Measurements from ENCODE around the gene TAF4. TPM values are rescaled to one million over a fixed set of nuclear protein-coding genes. Genes with fewer than 3 reads are reported as not detected.

The TAF4 gene
- total RNA-seq, 1 donor from 2014 or later, result 9.6 TPM

DNA sequence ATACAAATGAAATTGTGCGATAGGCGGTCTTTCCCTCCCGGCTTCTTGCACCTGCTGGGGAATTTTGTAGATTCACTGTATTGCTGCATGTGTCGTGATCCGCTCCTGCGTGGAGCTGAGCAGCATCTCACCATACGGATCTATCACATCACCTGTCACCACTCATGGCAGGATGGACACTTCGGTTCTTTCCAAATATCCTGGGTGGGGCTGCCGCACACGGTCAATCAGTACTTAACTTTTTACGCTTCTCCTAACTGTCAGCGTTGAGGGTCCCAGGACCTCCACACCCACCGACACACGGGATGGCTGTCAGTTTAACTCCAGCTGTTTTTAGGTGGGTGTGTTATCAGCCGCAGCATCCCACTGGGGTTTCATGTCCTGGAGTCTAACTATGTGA is 19.2 kb downstream of the TAF4 start:
- no peak for DNase-seq (ENCODE audit: extremely low spot score in 2 of 2)
- Histone ChIP-seq H3K27ac (no peak overlapping the region), H3K27me3 (no peaks in the 10 kb centered on the region), H3K4me3 (no peak overlapping the region), H3K4me1 (peaks cover 27% of the 10 kb centered on the region), H3K9me3 (no peaks in the 10 kb centered on the region), H3K36me3 (no peaks in the 10 kb centered on the region)
- intact Hi-C loops (cut with DNase I), result no loop called here
- TF ChIP-seq, protein P1, sequence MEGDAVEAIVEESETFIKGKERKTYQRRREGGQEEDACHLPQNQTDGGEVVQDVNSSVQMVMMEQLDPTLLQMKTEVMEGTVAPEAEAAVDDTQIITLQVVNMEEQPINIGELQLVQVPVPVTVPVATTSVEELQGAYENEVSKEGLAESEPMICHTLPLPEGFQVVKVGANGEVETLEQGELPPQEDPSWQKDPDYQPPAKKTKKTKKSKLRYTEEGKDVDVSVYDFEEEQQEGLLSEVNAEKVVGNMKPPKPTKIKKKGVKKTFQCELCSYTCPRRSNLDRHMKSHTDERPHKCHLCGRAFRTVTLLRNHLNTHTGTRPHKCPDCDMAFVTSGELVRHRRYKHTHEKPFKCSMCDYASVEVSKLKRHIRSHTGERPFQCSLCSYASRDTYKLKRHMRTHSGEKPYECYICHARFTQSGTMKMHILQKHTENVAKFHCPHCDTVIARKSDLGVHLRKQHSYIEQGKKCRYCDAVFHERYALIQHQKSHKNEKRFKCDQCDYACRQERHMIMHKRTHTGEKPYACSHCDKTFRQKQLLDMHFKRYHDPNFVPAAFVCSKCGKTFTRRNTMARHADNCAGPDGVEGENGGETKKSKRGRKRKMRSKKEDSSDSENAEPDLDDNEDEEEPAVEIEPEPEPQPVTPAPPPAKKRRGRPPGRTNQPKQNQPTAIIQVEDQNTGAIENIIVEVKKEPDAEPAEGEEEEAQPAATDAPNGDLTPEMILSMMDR (IDR thresholded peaks at IDR 0.05), result no peak
- no peak for TF ChIP-seq POLR2A (IDR thresholded peaks at IDR 0.05)
- no peak for TF ChIP-seq POLR2AphosphoS5 (IDR thresholded peaks at IDR 0.05; ENCODE audit: insufficient read depth in 1 of 2, low read depth in 1 of 2)

DNA sequence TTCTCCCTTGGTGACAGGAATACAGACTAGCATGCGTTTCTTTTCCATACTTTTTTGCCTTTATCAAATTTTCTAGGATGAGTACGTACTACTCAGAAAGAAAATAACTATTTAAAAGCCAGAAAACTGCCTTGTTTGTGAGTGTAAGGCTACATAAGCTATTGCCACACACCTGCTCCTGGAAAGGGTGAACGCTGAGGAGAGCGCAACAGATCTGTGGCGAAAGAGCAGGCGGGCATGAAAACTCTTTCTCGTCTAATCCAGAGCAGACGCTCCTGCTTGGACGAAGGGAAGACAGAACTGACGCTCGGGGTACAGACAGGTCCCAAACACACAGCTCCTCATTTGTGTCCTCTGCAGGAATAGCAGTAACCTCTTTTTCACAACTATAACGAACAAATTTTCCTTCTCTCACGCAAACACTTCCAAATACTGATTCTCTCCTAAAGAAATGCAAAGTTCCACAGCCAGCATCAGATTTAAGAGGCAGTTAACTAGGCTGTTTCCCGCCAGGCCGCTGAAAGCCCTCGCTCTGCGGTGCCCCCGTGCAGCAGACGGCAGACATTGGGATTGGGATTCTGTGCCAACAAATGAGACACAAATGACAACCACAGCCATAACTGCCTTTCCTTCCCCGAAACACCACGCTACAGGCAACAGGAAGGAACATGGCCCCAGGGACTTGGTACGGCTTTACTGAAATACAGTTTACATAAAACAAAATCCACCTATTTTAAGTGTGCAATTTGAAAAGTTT is 20.0 kb downstream of the TAF4 start:
- TF ChIP-seq, protein P1 (IDR thresholded peaks at IDR 0.05), result no peak
- TF ChIP-seq POLR2A (IDR thresholded peaks at IDR 0.05) (no peak), POLR2AphosphoS5 (IDR thresholded peaks at IDR 0.05; ENCODE audit: insufficient read depth in 1 of 2, low read depth in 1 of 2) (no peak)
- peaks cover 19% of the 10 kb centered on the region for H3K4me1 ChIP-seq
- no peak overlapping the region for H3K27ac ChIP-seq
- DNase-seq (ENCODE audit: extremely low spot score in 2 of 2), result no peak
- H3K36me3 ChIP-seq, result no peaks in the 10 kb centered on the region
- H3K9me3 ChIP-seq, result no peaks in the 10 kb centered on the region
- no peak overlapping the region for H3K4me3 ChIP-seq
- intact Hi-C loops (cut with DNase I), result no loop called here
- no peaks in the 10 kb centered on the region for H3K27me3 ChIP-seq

DNA sequence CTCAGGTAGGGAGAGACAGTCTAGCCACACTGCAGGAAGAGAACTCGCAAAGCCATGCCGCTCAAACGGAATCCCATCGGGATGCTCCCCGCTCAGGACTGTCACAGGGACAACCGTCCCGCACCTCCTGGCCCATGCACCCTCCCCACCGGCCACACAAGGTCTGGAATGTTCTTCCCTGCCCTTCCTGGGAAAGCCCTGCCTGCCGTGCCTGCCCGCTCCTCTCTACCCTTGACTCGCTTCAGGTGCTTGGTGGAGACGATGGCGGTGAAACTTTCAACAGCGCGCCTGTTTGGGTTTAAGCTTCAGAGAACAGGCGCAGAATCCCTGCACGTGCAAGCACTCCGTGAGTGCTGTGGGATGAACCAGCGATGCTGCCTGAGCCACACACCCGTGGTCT is 20.6 kb downstream of the TAF4 start:
- no peak for TF ChIP-seq POLR2A (IDR thresholded peaks at IDR 0.05)
- TF ChIP-seq, protein P1 (IDR thresholded peaks at IDR 0.05), result no peak
- no peak for TF ChIP-seq POLR2AphosphoS5 (IDR thresholded peaks at IDR 0.05; ENCODE audit: insufficient read depth in 1 of 2, low read depth in 1 of 2)
- Histone ChIP-seq H3K27ac (no peak overlapping the region), H3K4me3 (no peak overlapping the region), H3K4me1 (peaks cover 15% of the 10 kb centered on the region), H3K36me3 (no peaks in the 10 kb centered on the region), H3K9me3 (no peaks in the 10 kb centered on the region), H3K27me3 (no peaks in the 10 kb centered on the region)
- DNase-seq (ENCODE audit: extremely low spot score in 2 of 2), result no peak
- intact Hi-C loops (cut with DNase I), result no loop called here

DNA sequence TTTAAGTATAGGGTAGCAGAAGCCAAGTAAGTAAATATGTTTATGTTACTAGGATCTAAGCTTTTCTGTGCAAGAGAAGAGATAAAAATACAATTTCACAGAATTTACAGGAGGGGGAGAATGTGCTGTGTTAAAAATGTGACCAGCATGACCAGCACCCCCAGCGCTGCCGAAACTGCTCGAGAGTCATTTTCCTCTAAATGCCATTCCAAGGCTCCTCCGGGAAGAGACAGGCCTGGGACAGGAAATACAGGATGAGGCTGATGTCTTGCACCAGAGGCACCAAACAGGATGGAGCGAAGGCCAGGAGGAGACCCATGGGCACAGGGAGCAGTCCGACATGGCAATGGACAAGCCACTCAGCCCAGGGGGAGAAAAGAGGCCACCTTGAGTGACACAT is 21.1 kb downstream of the TAF4 start:
- Histone ChIP-seq H3K4me3 (no peak overlapping the region), H3K27me3 (no peaks in the 10 kb centered on the region), H3K36me3 (no peaks in the 10 kb centered on the region), H3K9me3 (no peaks in the 10 kb centered on the region), H3K4me1 (peaks cover 18% of the 10 kb centered on the region), H3K27ac (no peak overlapping the region)
- intact Hi-C loops (cut with DNase I), result no loop called here
- TF ChIP-seq, protein P1 (IDR thresholded peaks at IDR 0.05), result no peak
- TF ChIP-seq POLR2AphosphoS5 (IDR thresholded peaks at IDR 0.05; ENCODE audit: insufficient read depth in 1 of 2, low read depth in 1 of 2) (no peak), POLR2A (IDR thresholded peaks at IDR 0.05) (no peak)
- no peak for DNase-seq (ENCODE audit: extremely low spot score in 2 of 2)

DNA sequence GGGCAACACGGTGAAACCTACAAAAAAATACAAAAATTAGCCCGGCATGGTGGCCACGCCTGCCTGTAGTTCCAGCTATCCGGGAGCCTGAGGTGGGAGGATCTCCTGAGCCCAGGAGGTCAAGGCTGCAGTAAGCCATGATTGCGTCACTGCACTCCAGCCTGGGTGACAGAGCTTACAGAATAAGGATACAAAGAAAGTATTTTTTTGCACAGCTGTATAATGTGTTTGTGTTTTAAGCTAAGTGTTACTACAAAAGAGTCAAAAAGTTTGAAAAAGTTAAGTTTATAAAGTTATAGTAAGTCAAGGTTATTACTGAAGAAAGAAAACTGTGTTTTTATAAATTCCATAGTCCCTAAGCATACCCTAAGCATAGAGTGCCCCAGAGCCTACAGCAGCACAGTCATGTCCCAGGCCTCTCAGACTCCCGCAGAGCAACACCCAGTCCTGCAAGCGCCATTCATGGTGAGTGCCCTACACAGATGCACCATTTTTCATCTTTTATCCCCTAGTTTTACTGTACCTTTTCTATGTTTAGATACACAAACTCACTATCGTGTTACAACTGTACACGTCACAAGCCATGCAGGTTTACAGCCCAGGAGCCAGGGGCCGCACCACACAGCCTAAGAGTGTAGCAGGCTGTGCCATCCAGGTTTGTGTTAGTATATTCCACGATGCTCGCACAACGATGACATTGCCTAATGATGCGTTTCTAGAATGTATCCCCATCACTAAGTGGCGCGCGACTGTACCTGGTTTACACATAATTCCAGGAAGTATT is 22.4 kb downstream of the TAF4 start:
- intact Hi-C loops (cut with DNase I), result no loop called here
- H3K4me1 ChIP-seq, result peaks cover 23% of the 10 kb centered on the region
- DNase-seq (ENCODE audit: extremely low spot score in 2 of 2), result no peak

More for the DNA sequence above, 22.4 kb downstream of the TAF4 start:
- Histone ChIP-seq H3K4me3 (no peak overlapping the region), H3K27ac (no peak overlapping the region), H3K9me3 (no peaks in the 10 kb centered on the region), H3K36me3 (no peaks in the 10 kb centered on the region), H3K27me3 (no peaks in the 10 kb centered on the region)
- TF ChIP-seq POLR2AphosphoS5 (IDR thresholded peaks at IDR 0.05; ENCODE audit: insufficient read depth in 1 of 2, low read depth in 1 of 2) (no peak), POLR2A (IDR thresholded peaks at IDR 0.05) (no peak)
- TF ChIP-seq, protein P1 (IDR thresholded peaks at IDR 0.05), result no peak

Measured in vagina (tissue), 2 donors.